Glutamatergic neuron (in vitro differentiated cells): Measurements from ENCODE around the gene MTA3. TPM values are rescaled to one million over a fixed set of nuclear protein-coding genes. Genes with fewer than 3 reads are reported as not detected.
"Not testable (repeated sequence)": the region's sequence is repeated elsewhere in the genome, so short reads cannot be mapped to it uniquely, and the experiment has no call there.

ENCODE experiments used
- DNase-seq: peaks from one replicate; pipeline ENCODE4 v3.0.0; 2022
- H3K27ac Mint-ChIP-seq: one replicate; pipeline ENCODE4 v1.8.0; 2020; ENCODE audit warnings: mild to moderate bottlenecking, mixed read lengths, inconsistent platforms; ENCODE audit not compliant: unreplicated experiment
- H3K27me3 Mint-ChIP-seq: one replicate; pipeline ENCODE4 v1.8.0; 2020; ENCODE audit warnings: mild to moderate bottlenecking, moderate library complexity, mixed read lengths, inconsistent platforms; ENCODE audit not compliant: unreplicated experiment
- H3K36me3 Mint-ChIP-seq: one replicate; pipeline ENCODE4 v1.8.0; 2020; ENCODE audit warnings: mild to moderate bottlenecking, mixed read lengths, inconsistent platforms; ENCODE audit not compliant: unreplicated experiment
- H3K4me1 Mint-ChIP-seq: one replicate; pipeline ENCODE4 v1.8.0; 2020; ENCODE audit warnings: mild to moderate bottlenecking, low read depth, mixed read lengths, inconsistent platforms; ENCODE audit not compliant: unreplicated experiment
- H3K4me3 Mint-ChIP-seq: one replicate; pipeline ENCODE4 v1.8.0; 2020; ENCODE audit warnings: mild to moderate bottlenecking, mixed read lengths, inconsistent platforms; ENCODE audit not compliant: unreplicated experiment
- H3K9me3 Mint-ChIP-seq: one replicate; pipeline ENCODE4 v1.8.0; 2020; ENCODE audit warnings: mild to moderate bottlenecking, moderate library complexity, mixed read lengths, inconsistent platforms; ENCODE audit not compliant: unreplicated experiment
- total RNA-seq: library from RNA; stranded (reverse); fragmentation: NEBNext Ultra II Directional; extraction: Animal tissue kit (Norgen Biotek cat#: 25700); gene quantifications from one replicate; pipeline ENCODE4 v1.2.1, GENCODE V29; 2021; ENCODE audit not compliant: unreplicated experiment
- TF ChIP-seq, protein P1 (sequence below): fragments of 200-600 bp; sonication (generic); IDR thresholded peaks from one replicate; pipeline ENCODE4 v1.5.0; 2021; ENCODE audit not compliant: partially characterized antibody, unreplicated experiment

The MTA3 gene
- total RNA-seq, 1 donor from 2014 or later, result 64.1 TPM

DNA sequence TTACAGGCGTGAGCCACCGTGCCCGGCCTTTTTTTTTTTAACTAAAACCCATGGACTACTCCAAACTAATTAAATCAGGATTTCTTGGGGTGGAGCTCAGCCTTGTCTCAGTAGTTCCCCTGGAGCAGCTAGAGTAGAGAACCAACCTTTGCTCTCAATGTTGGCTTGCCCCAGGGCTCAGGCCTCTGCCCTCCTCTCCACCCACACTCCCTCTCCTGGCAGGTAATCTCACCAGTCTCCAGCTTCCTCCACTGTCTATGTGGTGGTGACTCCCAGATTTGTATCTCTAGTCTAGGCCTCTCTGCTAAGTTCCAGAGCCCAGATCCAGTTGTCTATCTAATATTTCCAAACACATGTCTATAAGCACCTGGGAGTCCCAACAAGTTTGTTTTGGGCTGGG, 9.6 kb upstream of the MTA3 start:
- Mint-ChIP-seq H3K4me3 (no peak overlapping the region), H3K27me3 (peaks cover 6% of the 10 kb centered on the region), H3K9me3 (peaks cover 2% of the 10 kb centered on the region), H3K36me3 (no peaks in the 10 kb centered on the region), H3K27ac (no peak overlapping the region), H3K4me1 (peaks cover 22% of the 10 kb centered on the region)
- TF ChIP-seq, protein P1, sequence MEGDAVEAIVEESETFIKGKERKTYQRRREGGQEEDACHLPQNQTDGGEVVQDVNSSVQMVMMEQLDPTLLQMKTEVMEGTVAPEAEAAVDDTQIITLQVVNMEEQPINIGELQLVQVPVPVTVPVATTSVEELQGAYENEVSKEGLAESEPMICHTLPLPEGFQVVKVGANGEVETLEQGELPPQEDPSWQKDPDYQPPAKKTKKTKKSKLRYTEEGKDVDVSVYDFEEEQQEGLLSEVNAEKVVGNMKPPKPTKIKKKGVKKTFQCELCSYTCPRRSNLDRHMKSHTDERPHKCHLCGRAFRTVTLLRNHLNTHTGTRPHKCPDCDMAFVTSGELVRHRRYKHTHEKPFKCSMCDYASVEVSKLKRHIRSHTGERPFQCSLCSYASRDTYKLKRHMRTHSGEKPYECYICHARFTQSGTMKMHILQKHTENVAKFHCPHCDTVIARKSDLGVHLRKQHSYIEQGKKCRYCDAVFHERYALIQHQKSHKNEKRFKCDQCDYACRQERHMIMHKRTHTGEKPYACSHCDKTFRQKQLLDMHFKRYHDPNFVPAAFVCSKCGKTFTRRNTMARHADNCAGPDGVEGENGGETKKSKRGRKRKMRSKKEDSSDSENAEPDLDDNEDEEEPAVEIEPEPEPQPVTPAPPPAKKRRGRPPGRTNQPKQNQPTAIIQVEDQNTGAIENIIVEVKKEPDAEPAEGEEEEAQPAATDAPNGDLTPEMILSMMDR, result no peak
- no peak for DNase-seq

DNA sequence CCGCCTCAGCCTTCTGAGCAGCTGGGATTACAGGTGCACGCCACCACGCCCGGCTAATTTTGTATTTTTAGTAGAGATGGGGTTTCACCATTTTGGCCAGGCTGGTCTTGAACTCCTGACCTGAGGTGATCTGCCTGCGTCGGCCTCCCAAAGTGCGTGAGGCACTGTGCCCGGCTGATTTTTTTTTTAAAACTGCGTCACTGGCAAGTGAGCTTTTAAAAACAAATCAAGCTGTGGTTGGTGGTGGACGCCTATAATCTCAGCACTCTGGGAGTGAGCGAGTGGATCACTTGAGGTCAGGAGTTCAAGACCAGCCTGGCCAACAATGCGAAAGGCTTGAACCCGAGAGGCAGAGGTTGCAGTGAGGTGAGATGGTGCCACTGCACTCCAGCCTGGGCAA, 8.3 kb upstream of the MTA3 start:
- not testable (repeated sequence) for DNase-seq, H3K9me3 Mint-ChIP-seq, H3K27me3 Mint-ChIP-seq, H3K36me3 Mint-ChIP-seq, H3K4me3 Mint-ChIP-seq, H3K27ac Mint-ChIP-seq
- H3K4me1 Mint-ChIP-seq, result peaks cover 14% of the 10 kb centered on the region

DNA sequence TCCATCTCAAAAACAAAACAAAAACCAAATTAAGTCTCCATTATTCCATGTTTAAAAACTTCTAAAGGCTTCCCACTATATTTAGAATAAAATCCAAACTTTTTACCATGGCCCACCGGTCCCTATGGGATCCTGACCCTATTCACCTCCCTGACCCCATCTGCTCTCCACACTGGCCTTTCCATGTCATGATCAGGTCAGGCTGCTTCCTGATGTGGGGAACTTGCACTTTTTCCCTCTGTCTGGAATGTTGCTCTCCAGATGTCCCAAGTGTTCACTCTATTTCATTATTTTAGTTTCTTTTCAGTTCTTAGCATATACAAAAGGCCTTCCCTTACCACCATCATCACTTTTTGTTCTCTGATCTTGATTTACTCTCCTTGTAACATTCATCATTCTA, 7.5 kb upstream of the MTA3 start:
- Mint-ChIP-seq H3K9me3 (peaks cover 2% of the 10 kb centered on the region), H3K4me3 (no peak overlapping the region), H3K4me1 (peaks cover 14% of the 10 kb centered on the region), H3K27ac (no peak overlapping the region), H3K27me3 (peaks cover 6% of the 10 kb centered on the region), H3K36me3 (no peaks in the 10 kb centered on the region)
- TF ChIP-seq, protein P1, result no peak
- DNase-seq, result no peak

DNA sequence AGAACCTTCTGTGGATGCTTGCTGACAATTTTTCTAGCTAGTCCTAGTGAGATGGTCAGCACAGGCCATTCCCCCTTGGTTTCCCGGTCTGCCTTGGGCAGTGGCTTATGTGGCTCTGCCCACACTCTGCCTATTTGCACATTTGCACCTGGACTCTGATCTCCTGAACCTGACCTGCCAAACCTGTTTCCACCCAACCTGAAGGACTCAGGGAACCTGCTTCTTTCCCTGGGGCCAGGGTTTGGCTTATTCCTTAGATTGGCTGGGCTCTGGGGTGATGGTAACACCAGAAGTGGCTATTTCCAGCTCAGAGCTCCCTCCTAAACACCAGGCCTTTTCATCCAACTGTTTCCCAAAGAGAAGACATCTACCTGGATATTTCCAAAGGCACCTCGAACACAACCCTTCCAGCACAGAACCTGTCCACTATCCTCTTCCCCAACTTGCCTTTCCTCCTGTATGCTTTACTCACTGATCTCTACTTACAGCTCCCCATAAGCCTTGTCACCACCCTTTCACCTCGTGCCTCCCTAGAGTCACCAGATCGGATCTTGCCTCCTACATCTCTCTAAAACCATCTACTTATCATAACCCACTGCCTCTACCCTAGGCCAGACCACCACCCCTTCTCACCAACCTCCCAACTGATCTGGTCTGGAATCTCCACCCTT, 5.8 kb upstream of the MTA3 start:
- DNase-seq, result no peak
- H3K9me3 Mint-ChIP-seq, result peaks cover 5% of the 10 kb centered on the region
- H3K27ac Mint-ChIP-seq, result no peak overlapping the region
- TF ChIP-seq, protein P1, result no peak
- H3K27me3 Mint-ChIP-seq, result peaks cover 4% of the 10 kb centered on the region
- peaks cover 6% of the 10 kb centered on the region for H3K4me1 Mint-ChIP-seq
- H3K36me3 Mint-ChIP-seq, result no peaks in the 10 kb centered on the region
- no peak overlapping the region for H3K4me3 Mint-ChIP-seq

DNA sequence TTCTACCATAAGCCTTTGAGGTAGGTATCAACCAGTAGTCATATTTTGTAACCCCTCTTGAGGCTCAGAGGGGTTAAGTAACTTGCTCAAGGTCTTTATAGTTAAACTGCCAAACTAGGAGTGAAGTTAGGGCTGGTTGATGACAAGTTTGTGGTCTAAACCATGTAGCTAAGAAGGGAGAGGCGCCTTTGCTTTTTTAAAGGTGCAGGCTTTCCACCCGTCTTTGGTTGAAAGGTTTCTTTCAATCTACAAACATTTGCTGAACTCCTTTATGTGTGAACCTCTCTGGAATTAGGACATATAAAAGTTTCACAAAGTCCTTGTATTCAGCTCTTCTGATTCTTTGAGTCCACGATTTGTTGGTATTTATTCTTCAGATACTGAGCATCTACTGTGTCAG, 2.4 kb upstream of the MTA3 start:
- TF ChIP-seq, protein P1, result no peak
- Mint-ChIP-seq H3K27me3 (peaks cover 8% of the 10 kb centered on the region), H3K9me3 (peaks cover 3% of the 10 kb centered on the region), H3K4me3 (no peak overlapping the region), H3K36me3 (no peaks in the 10 kb centered on the region), H3K27ac (no peak overlapping the region), H3K4me1 (peaks cover 7% of the 10 kb centered on the region)
- DNase-seq, result no peak
